ENCODE data around the gene RNASE8. TPM values are rescaled to one million over a fixed set of nuclear protein-coding genes. Genes with fewer than 3 reads are reported as not detected.

The RNASE8 gene
- total and polyA plus RNA-seq, 2 of the 4 experiments (the other 2 are of a cell fraction) = not detected

- in situ Hi-C loops (cut with MboI; ENCODE audit: low sequenced_read_pairs) (no loop called here), intact Hi-C loops (cut with micrococcal nuclease) (no loop called here), dilution Hi-C loops (cut with HindIII; ENCODE audit: low sequenced_read_pairs, unreplicated experiment) (no loop called here)
- Histone ChIP-seq H3K79me1 (ENCODE audit: low read depth in 1 of 2, low read length in 2 of 2) (no peaks in the 10 kb centered on the region), H3K18ac (ENCODE audit: low read depth, low read length) (no peak overlapping the region), H4K20me1 (ENCODE audit: insufficient read depth, low read length) (no peaks in the 10 kb centered on the region), H2AK9ac (replicated peaks; ENCODE audit: low read depth, low read length, poor library complexity) (no peak overlapping the region), H3K27me3 (ENCODE audit: control insufficient read depth, insufficient read depth, low read length) (peaks cover 59% of the 10 kb centered on the region), H3K56ac (ENCODE audit: extremely low read depth, insufficient read depth, low read length) (no peak overlapping the region), H2AFZ (replicated peaks; ENCODE audit: low read length, poor library complexity) (no peak overlapping the region), H3K4ac (ENCODE audit: low read depth, low read length) (no peak overlapping the region), H3K9me3 (ENCODE audit: control insufficient read depth, insufficient read depth, low read length) (no peaks in the 10 kb centered on the region), H3K4me1 (ENCODE audit: control insufficient read depth, insufficient read depth, low read length) (no peaks in the 10 kb centered on the region), H4K8ac (ENCODE audit: low read depth in 2 of 2, low read length in 2 of 2) (no peak overlapping the region), H2BK20ac (ENCODE audit: low read depth, low read length) (no peak overlapping the region), H3K27ac (ENCODE audit: insufficient read depth, low read length) (no peak overlapping the region), H3K4me3 (ENCODE audit: insufficient read depth, low read depth, low read length) (no peak overlapping the region), H2AK5ac (ENCODE audit: low read depth, low read length) (no peak overlapping the region), H4K91ac (ENCODE audit: insufficient read depth, low read depth, low read length) (no peak overlapping the region), H4K5ac (ENCODE audit: low read depth, low read length) (no peak overlapping the region), H3K36me3 (ENCODE audit: control insufficient read depth, insufficient read depth, low read length) (no peaks in the 10 kb centered on the region), H2BK15ac (ENCODE audit: low read depth, low read length) (no peak overlapping the region), H2BK120ac (ENCODE audit: low read depth, low read length) (no peak overlapping the region), H3K4me2 (ENCODE audit: low read depth, low read length) (no peak overlapping the region), H2BK5ac (ENCODE audit: low read depth, low read length, poor library complexity, severe bottlenecking) (no peak overlapping the region), H3K23ac (ENCODE audit: low read depth, low read length) (no peak overlapping the region), H3K9me1 (ENCODE audit: insufficient read depth, low read length) (no peaks in the 10 kb centered on the region), H3K9ac (ENCODE audit: low read depth, low read length) (no peak overlapping the region), H3K14ac (replicated peaks; ENCODE audit: low read depth, low read length) (no peak overlapping the region)
- no CpG with 5 or more reads among the region's 7 CpGs for WGBS, 2 experiments (ENCODE audit: extremely low coverage in 2 of 2, insufficient read length in 1 of 2)
- TF ChIP-seq POLR2A (IDR thresholded peaks at IDR 0.05; ENCODE audit: low read depth, low read length) (no peak), MAZ (IDR thresholded peaks at IDR 0.05; ENCODE audit: borderline replicate concordance, low read depth, low read length) (no peak), CEBPB (IDR thresholded peaks at IDR 0.05; ENCODE audit: low read depth, low read length) (no peak), USF2 (IDR thresholded peaks at IDR 0.05; ENCODE audit: low read depth, low read length) (no peak), FOS (IDR thresholded peaks at IDR 0.05; ENCODE audit: low read depth, low read length) (no peak), CHD1 (IDR thresholded peaks at IDR 0.05; ENCODE audit: low read depth, low read length) (no peak), RFX5 (IDR thresholded peaks at IDR 0.05; ENCODE audit: low read depth, low read length) (no peak), ELK1 (IDR thresholded peaks at IDR 0.05; ENCODE audit: borderline replicate concordance, low read depth, low read length) (no peak), RCOR1 (IDR thresholded peaks at IDR 0.05; ENCODE audit: insufficient replicate concordance, low read length) (no peak), MAFK (IDR thresholded peaks at IDR 0.05; ENCODE audit: low read depth, low read length) (no peak), CTCF (conservative IDR thresholded peaks at IDR 0.05; ENCODE audit: low read depth, low read length) (no peak), MXI1 (IDR thresholded peaks at IDR 0.05; ENCODE audit: borderline replicate concordance, low read depth, low read length) (no peak), SMC3 (IDR thresholded peaks at IDR 0.05; ENCODE audit: low read depth, low read length) (no peak), BHLHE40 (IDR thresholded peaks at IDR 0.05; ENCODE audit: low read depth, low read length) (no peak), RAD21 (IDR thresholded peaks at IDR 0.05; ENCODE audit: low read length) (no peak), NFE2L2 (IDR thresholded peaks at IDR 0.05; ENCODE audit: low read depth, low read length) (no peak)
- no peak for DNase-seq
- POLR2A ChIA-PET (ENCODE audit: unreplicated experiment) = no interaction called here
- BruUV-seq (replicated peaks) = no TSS peak
- CTCF ChIA-PET = interaction anchor here (1.2 kb wide), 1 partner anchor 9 kb away, joined by 4 read pairs; no protein-coding TSS in a partner anchor
- no peak for ATAC-seq (ENCODE audit: low read depth)
Observed at GRCh38 chr14:21023174-21023573, 34.4 kb upstream of the RNASE8 start.
